ENCODE measurements around the gene PDSS2. TPM values are rescaled to one million over a fixed set of nuclear protein-coding genes. Genes with fewer than 3 reads are reported as not detected.

PDSS2 gene, protein sequence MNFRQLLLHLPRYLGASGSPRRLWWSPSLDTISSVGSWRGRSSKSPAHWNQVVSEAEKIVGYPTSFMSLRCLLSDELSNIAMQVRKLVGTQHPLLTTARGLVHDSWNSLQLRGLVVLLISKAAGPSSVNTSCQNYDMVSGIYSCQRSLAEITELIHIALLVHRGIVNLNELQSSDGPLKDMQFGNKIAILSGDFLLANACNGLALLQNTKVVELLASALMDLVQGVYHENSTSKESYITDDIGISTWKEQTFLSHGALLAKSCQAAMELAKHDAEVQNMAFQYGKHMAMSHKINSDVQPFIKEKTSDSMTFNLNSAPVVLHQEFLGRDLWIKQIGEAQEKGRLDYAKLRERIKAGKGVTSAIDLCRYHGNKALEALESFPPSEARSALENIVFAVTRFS
- 10 to 100 TPM; 12.6 to 14.9 TPM for total RNA-seq

DNA sequence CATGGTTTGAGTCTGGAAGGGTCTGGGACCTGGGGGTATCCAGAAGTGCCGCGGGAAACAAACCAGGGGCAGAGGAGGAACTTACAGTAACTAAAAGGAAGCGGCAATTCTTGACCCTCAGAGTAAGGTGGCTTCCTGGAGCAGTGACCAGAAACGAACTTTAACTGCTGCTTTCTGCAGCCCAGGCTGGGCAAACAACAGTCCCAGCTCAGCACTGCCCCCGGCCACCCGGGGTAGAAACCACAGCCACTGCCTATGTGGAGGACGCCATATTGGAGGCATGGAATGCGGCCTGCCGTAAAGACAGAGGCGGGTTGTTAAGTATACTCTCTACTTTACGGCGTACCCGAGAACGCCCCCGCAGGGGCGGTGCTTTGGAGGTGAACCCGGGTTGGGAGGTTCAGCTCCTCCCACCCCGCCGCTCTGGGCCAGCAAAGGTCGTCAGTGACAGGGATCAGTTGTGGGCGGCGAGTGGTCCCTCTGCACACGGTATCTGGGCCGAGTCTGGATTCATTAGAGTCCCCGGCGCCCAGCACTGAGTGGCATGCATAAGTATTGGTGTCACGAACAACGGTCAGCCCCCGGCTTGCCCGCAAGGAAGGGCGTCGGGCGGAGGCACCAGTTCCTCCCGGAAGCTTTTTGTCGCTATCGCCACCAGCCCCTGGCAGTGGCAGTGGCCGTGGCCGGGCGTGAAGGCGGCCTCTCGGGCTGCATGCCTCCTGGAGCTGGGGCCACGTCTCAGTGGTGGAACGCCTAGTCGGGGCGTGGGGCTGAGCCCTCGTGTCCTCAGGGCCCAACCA lies at the start of gene PDSS2:
Gene PDSS2 (minus strand): TSS at position 282 of the 800 bp plus-strand sequence. CDS start 279 bp downstream, at position 3.
- POLR2A ChIA-PET, result interaction anchor here (0.6 to 1.2 kb wide), 4 partner anchors 30 to 1636 kb away, joined by 3 to 6 read pairs (median 4); partner anchors contain the start of gene CEP57L1
- CTCF ChIA-PET, result interaction anchor here (1.1 to 2.1 kb wide), 3 partner anchors 14 to 30 kb away, joined by 3 to 5 read pairs (median 3); partner anchors contain the start of gene SOBP

DNA sequence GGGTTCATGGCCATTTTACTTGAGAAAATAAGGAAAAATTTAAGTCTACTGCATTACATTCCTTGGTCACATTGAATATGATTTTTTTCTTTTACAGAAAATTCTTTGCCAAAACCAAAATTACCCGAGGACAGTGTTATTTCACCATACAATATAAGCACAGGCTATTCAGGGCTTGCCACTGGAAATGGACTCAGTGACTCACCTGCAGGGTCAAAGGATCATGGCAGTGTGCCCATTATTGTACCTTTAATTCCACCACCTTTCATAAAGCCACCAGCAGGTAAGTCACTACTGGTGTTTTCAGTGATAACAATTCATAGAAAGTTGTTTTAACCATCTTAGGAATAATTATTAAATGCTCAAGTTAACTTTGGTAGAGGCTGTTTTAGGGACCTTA lies 46.8 kb upstream of the PDSS2 start:
- ChIA-PET CTCF (no interaction called here), POLR2A (no interaction called here)

DNA sequence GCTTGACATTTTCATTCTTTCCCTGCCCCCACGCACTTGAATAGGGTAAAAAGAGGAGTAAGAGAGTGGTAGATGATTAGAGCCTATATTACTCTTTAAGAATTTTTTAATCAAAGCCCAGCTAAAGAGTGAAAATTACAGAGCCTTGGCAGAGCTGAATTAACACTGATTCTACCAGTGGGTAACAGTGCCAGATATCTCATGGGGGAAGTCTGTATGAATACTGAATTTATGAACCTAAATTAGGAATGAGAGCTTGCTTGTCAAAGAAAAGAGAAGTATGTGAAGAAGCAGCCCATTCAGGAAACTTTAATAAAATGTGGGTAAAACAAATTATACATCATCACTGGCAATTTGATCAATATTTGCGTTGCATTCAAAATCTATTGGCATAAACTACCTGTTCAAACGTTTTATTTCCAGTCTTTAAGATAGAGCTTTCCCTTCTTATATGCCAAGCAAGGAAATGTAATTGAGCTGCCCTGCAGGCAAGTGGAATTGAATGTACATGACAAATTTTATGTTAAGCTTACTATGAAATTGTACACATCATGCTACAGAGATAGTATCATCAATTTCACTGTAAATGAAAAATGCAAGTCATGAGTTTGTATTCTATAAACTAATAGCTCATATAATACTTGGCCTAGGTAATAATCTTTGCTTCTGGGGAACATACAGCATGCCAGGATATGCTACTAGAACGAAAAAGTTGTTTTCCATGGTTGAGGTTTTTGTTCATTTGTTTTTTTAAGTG lies 45.1 kb upstream of the PDSS2 start:
- ChIA-PET POLR2A (no interaction called here), CTCF (interaction anchor here (0.6 to 1.1 kb wide), 2 partner anchors 15 to 108 kb away, joined by 3 read pairs; no protein-coding TSS in a partner anchor)

DNA sequence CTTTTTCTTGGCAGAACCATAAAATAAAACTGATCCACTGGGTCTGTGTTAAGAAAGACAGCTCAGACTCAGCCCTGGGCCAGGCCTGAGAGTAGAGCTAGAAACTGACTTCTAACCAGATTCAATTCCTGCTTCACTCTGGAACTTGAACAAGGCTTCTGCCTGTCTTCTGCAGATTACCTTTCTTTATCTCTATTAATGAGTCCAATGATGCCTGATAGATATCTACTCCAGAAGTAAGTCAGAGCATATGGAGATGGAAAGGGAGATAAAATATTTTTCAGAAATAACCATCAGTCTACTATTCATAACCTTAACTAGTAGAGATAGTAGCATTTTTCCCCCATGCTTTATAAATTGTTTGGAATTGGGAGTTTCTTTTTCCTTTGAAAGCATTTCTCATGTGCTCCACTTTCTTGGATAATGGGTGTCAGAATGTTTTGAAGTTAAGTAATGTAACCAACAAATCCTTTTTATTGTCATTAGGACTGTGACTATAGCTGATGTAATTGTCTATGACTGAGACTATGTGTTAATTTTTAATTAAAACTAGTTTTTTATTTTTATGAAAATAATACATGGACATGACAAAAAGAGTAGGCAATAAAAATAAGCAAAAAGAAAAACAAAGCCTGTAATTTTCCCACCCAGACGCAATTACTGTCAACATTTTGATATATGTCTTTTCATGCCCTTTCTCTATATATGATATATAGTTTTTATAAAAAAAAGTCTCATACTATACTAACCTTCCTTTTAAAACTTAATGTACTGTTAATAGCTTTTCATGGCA lies 37.7 kb upstream of the PDSS2 start:
- CTCF ChIA-PET, result no interaction called here

DNA sequence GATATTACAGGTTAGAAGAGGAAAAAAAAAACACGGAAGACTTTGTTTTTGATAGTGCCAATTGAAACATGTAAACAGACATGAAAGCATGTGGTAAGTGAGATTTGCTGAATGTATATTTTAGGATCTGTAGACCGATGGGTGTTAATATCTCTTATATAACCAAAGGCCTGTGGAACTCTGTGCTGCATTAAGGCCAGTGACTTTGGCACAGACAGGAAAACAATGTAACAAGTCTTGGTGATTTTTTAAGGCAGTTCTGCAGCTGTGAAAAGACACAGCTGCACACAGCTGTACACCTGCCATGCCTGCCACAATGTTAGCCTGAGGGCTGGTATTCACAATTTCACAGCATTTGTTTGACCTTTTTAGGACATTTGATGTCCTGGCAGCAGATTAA lies 36.6 kb upstream of the PDSS2 start:
- CTCF ChIA-PET, result no interaction called here
- POLR2A ChIA-PET, result no interaction called here

More for the DNA sequence above, 37.7 kb upstream of the PDSS2 start:
- POLR2A ChIA-PET, result no interaction called here

DNA sequence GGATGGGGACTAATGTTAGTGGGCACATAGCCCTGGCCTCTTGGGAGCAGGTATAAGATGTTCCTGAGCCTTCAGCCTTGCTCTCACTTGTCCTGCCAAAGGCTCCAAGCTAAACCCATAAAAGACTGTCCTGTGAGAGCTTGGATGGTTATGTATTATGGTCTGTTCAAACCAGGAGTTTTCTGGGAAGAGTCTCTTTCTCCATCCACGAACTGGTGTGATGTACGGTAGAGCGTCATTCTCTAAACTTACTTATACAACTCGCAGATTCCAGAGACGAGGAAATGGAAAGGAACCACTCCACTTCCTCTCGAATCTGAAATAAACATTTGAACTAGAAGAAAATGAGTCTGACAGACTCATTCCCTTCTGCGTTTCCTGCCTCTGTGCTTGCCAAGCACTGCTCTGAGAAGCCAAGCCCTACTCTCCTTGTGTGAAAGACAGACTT lies 35.9 kb upstream of the PDSS2 start:
- POLR2A ChIA-PET, result no interaction called here
- CTCF ChIA-PET, result no interaction called here

DNA sequence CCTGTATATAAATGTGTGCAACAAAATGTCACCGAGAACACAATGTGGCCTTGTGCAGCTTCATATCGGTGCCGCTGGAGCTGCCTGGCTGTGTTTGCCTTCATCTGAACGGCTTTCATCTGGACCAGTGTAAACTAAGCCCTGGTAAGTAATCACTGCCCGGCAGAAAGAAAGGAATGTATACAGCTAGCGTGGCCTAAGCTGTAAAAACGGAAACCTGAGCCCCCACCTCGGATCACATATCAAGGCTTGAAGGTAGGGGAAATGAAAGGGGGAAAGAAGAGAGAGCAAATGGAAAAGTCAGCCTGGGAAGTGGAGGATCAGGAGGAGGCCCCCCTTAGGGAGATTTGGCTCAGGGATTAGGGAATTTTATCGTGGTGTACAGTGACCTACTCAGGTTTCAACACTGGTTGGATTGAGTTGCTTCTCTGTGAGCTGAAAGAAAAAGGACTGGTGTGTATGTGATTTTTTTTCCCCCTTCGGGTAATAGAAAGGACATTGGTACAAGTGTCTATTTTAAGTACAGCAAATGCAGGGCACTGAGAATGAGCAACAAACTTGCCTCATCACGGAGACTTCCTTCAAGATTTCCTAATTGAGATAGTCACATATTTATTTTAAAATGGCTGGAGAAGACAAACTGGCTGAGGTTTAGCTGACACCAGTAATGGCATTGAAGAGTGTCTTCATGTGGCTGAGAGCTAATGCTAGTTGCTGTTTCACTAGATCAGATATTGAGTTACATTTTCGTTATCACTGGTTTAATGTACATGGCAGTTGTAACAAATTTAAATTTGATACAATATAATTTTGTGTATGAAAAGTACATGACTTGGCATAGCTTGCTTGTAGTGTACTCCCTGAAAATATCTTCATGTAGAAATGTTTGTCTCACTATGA lies 34.0 kb upstream of the PDSS2 start:
- ChIA-PET CTCF (no interaction called here), POLR2A (interaction anchor here (0.6 kb wide), 1 partner anchor 448 kb away, joined by 3 read pairs; no protein-coding TSS in a partner anchor)

DNA sequence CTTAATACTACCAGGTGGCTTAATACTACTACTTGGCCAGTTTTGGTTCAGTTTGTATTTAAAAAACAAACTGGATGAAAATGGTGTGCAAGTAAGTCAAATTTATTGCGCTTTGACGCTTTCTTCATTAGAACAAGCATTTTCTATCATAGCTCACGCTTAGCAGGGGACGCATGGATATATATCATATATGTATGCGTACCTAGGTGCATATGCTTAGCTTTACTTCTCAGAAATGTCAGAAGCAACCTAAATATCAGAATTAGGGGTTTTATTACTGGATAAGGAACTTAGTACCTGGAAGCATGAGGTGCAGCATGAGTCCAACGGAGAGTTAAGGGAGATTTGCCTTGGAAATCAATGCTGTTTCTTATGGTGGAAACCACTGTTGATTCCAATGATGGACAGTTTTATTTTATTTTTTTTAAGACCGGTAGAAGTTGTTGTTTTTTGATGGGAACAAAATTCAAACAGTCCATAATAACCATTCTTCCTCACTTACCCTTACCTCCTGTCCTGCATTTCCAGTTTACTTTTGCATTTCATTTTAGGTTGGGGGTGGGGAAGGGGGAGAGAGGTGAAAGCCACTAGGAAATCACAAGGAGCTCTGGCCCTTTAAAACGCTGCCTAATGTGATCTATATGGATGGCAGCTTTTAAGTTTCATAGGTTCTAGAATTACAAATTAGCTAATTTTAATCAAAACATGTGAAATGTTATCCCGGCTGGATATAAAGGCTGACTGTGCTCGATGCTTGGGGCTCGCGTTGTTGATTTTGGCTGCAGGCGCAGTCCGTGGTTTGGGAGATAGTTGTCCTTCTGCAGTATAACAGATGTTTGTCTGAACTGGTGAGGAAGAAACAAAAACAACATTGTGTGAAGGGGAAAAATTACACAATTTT lies 32.6 kb upstream of the PDSS2 start:
- ChIA-PET POLR2A (no interaction called here), CTCF (interaction anchor here (0.6 kb wide), 1 partner anchor 20 kb away, joined by 3 read pairs; no protein-coding TSS in a partner anchor)

DNA sequence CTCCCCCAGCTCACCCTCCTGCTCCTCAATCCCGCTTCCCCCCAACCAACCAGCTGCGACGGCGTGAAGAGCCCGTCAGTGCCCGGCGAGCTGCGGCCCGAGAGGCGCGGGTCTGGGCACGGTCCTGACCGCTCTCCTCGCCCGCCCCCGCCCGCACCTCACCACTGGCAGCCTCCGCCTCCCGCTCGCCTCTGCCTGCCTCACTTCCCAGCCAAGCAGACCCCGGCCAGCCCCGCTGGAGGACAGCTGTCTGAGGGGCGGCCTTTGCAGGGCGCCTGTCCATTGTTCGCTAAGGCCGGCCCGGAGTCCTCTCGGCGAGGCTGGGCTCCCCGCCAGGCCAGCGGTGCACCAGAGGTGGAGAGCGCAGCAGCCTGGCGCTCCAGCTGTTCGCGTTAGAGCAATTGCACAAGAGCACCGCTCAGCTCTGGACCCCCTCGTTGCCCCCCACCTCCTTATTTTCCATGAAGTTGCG lies 31.8 kb upstream of the PDSS2 start:
- ChIA-PET CTCF (interaction anchor here (0.6 kb wide), 1 partner anchor 19 kb away, joined by 3 read pairs; no protein-coding TSS in a partner anchor), POLR2A (no interaction called here)

DNA sequence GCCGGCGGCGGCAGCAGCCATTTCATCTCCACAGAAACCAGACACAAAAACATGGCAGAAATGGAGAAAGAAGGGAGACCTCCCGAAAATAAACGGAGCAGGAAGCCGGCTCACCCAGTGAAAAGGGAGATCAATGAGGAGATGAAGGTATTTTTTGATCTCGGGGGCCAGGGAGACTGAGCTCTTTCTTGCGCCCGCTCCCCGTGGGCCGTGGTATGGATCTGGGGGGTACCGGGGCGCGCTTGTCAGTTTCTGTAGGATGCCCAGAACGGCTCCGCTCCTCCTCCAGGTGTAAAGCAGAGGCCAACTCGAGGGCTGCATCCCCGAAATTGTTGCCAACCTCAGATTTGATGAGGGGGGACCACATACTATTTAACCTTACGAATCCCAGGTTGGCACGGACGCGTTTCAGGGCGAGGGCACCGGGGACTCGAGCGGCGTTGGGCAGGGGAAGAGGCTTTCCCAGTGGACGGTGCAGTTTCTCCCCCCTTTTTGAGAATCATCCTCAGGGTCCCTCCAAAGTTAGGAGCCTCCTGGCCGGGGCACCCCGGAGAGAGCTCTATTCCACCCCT lies 31.3 kb upstream of the PDSS2 start:
- ChIA-PET CTCF (no interaction called here), POLR2A (no interaction called here)

DNA sequence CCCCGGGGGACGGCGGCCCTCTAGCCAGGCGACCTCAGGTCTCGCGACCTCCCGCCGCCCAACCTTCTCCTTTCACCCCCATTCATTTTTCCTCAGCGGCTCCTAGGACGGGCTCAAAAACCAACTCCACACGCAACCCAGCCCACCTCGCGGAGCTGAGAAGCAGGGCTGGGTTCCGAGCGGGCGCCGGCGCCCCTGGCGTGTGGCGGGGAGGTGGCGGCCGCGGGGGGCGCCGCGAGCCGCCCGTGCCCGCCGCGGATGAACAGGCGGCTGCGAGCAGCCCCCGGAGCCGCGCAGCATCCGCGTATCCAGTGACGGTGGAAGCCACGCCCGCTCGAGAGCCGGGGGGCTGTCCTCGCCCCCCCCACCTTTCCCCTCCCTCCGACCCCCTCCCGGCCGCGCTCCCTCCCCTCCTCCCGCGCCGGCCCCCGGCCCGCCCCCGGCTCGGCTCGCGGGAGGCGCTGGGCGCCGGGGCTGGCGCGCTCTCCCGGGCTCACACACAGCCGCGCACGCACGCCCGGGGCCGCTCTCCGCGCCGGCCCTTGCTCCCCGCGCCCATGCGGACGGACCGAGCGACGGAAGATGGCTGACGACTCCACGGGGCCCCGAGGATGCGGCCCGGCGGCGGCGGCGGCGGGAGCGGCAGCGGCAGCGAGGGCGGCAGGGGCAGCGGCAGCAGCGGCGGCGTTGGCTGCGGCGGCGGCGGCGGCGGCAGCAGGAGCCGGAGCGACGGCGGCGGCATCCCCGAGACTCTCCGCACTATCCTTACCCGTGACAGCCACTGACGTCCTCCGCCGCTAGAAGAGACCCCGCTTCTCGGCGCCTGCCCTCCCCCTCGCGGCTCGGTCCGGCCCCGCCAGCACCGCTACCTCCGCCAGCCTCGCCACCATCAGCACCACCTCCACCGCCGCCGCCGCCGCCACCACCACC lies 30.5 kb upstream of the PDSS2 start, which contains the start of gene SOBP:
Gene SOBP (plus strand): TSS at position 482 of the 930 bp plus-strand sequence. CDS start 500 bp downstream, outside the sequence.
- POLR2A ChIA-PET, result interaction anchor here (0.6 to 1.1 kb wide), 2 partner anchors 31 to 82 kb away, joined by 4 to 5 read pairs; partner anchors contain the start of gene PDSS2
- CTCF ChIA-PET, result interaction anchor here (0.6 to 2.0 kb wide), 2 partner anchors 30 to 260 kb away, joined by 3 to 5 read pairs; partner anchors contain the start of gene PDSS2

DNA sequence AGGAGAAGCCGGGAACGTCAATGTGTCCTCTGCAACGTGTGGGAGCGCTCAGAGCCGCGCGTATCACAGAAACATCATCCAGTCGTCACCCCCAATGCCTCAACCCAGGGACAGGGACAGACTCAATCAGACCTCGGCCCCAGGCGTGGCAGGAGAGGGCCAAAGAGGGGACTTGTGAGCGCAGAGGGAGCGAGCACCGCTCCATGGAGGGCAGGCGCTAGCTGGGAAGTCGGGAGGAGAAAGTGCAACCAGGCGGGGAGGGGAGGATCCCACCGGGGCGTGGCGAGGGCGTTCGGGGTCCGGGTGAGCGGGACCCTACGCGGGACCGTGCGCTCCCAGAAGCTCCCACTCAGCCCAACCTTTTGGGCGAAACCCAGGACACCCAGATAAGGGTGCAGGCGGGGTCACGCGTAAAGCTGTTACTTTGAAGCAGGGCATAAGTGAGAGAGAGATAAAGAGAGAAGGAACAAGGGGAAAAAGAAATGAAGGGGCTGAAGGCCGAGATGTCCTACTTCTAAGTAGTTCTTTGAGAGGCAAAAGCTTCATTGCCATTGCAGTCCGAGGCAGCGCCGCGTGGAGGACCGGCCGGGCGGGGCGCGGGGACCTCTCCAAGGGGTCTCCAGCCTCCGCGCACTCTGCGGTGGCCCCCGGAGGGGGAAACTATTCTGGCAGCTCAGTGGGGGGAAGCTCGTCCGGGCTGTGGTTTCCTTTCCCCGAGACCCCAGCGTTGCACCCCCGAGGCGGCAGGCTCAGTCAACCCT lies 29.7 kb upstream of the PDSS2 start:
- ChIA-PET POLR2A (interaction anchor here (0.6 to 1.1 kb wide), 2 partner anchors 30 to 83 kb away, joined by 4 to 5 read pairs; partner anchors contain the start of gene PDSS2), CTCF (interaction anchor here (0.6 to 2.0 kb wide), 4 partner anchors 16 to 326 kb away, joined by 3 to 5 read pairs (median 4); partner anchors contain the start of gene PDSS2)

DNA sequence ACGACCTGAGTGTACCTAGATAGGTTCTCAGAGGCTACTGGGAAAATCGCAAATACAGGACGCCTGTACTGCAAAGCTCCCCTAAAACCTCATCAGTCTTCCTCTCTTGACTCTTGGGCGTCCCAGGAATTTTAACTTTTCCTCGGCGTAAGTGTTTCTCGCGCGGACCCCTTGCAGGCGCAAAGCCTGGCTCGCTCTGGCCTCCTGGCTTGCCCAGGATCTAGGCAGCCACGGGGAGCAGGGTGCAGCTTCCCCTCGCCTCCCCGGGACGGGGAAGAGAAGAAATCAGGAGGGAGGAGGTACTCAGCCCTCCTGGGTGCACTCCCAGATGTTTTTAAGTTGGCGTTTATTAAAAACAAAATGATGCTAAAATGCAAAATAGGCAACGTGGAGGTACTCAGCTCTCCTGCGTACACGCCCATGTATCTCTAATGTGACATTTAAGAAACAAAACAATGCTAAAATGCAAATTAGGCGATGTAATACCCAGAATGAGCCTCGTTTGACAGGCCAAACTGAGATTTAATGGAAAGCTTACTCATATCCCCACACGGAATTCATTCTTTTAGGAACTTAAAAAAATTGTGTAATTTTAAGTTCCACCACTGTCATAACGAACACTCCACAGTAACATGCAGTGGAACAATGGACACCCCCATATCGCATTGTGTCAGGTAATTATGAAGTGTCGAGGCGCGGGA lies 29.0 kb upstream of the PDSS2 start:
- POLR2A ChIA-PET, result interaction anchor here (1.1 kb wide), 1 partner anchor 29 kb away, joined by 4 read pairs; the partner anchor contains the start of gene PDSS2
- CTCF ChIA-PET, result interaction anchor here (0.6 to 2.0 kb wide), 3 partner anchors 17 to 326 kb away, joined by 3 to 5 read pairs (median 4); partner anchors contain the start of gene PDSS2
